GM18907 (cell line): ENCODE measurements around the gene FAM153A.
"Not testable (repeated sequence)": the region's sequence is repeated elsewhere in the genome, so short reads cannot be mapped to it uniquely, and the experiment has no call there.

Experiments used
- ATAC-seq: cut with Tn5 transposase; IDR thresholded peaks from one replicate; pipeline ENCODE4 v1.9.1; 2021; ENCODE audit warnings: mild to moderate bottlenecking, moderate library complexity; ENCODE audit not compliant: unreplicated experiment

Gene FAM153A

GRCh38 chr5:177747354-177747753, 35.3 kb downstream of the FAM153A start:
- ATAC-seq, result not testable (repeated sequence)

GRCh38 chr5:177724858-177725257, 57.8 kb downstream of the FAM153A start:
- not testable (repeated sequence) for ATAC-seq

DNA sequence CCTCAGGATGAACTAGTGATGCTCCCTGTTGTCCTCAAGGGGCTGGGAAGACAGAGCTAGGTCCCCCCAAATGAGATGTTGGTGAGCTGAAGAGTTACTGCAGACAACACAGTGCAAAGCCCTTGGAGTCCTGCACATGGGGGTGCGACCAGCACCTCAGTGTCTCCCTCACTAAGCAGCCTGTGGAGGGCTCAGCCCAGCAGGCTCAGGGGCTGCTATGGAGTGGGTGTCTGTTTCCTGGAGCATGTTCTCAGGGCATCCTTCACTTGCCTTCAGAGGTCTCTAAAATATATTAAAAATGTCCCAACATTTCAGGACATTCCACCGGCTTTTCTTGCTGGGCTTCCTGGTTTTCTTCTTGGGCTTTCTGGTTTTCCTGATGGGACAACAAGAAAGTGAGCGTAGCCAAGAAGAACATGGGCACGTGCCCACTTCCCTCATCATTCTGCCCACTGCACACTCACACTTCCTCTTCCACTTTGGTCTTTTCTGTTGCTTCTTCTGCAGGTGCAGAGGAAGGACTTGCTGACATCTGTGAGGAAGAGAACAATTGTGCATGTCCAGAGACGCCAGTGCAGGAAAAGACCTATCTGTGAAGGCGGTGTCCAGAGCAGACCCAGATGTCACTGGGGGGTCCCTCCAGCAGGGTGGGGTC, 58.7 kb downstream of the FAM153A start:
- ATAC-seq, result not testable (repeated sequence)

DNA sequence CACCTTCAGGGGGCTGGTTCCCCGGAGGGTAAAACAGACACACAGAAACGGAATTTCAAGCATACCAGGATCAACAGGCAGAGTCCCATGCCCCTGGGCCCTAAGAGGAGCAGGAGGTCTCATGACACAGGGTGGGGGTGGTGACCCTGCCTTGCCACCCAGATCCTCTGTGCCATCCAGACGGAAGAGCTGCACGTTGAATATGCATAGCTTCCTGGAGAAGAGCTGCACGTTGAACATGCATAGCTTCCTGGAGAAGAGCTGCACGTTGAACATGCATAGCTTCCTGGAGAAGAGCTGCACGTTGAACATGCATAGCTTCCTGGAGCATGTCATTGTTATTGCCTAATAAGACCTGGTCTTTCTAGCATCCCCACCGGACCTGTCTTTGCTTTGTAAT, 59.9 kb downstream of the FAM153A start:
- ATAC-seq, result not testable (repeated sequence)

- not testable (repeated sequence) for ATAC-seq
Measured at GRCh38 chr5:177719989-177720388, 62.7 kb downstream of the FAM153A start.

DNA sequence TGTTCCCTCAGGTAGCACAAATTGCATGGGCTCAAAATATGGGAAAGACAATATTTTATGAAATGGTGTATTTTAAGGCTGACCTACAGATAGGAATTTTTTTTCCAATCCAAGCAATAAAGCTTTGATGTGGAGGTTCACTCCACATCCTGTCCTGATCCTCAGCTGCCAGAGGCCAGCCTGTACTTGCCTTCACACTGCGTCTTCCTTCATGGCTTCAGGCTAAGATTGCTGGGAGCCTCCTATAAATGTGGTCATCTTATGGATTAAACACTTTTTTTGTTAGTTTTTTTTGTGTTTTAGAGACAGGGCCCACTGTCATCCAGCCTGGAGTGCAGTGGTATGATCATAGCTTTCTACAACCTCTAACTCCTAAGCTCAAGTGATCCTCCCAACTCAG, 67.3 kb downstream of the FAM153A start:
- not testable (repeated sequence) for ATAC-seq

- not testable (repeated sequence) for ATAC-seq
Measured at GRCh38 chr5:177696100-177696499, 86.6 kb downstream of the FAM153A start.

DNA sequence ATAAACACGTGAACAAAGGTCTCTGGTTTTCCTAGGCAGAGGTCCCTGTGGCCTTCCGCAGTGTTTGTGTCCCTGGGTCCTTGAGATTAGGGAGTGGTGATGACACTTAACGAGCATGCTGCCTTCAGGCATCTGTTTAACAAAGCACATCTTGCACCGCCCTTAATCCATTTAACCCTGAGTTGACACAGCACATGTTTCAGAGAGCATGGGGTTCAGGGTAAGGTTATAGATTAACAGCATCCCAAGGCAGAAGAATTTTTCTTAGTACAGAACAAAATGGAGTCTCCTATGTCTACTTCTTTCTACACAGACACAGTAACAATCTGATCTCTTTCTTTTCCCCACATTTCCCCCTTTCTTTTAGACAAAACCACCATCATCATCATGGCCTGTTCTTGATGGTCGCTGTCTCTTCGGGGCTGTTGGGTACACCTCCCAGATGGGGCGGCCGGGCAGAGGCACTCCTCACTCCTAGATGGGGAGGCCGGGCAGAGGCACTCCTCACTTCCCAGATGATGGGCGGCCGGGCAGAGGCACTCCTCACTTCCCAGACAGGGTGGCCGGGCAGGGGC, 87.3 kb downstream of the FAM153A start:
- not testable (repeated sequence) for ATAC-seq

DNA sequence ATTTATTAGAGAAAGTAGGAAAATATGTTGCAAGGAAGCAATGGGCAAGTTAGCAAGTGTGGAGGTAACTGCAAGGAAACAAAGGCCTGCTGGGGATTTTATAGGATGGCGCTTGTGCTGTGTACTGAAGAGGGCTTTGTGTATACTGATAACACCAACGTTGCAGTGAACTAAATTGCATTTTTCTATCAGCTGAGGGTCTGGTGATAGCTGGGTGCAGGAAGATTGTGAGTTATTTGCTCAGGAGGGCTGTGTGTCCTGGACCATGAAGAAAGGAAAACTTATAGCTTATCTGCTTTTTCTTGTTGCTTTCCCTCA, 88.2 kb downstream of the FAM153A start:
- ATAC-seq, result not testable (repeated sequence)

DNA sequence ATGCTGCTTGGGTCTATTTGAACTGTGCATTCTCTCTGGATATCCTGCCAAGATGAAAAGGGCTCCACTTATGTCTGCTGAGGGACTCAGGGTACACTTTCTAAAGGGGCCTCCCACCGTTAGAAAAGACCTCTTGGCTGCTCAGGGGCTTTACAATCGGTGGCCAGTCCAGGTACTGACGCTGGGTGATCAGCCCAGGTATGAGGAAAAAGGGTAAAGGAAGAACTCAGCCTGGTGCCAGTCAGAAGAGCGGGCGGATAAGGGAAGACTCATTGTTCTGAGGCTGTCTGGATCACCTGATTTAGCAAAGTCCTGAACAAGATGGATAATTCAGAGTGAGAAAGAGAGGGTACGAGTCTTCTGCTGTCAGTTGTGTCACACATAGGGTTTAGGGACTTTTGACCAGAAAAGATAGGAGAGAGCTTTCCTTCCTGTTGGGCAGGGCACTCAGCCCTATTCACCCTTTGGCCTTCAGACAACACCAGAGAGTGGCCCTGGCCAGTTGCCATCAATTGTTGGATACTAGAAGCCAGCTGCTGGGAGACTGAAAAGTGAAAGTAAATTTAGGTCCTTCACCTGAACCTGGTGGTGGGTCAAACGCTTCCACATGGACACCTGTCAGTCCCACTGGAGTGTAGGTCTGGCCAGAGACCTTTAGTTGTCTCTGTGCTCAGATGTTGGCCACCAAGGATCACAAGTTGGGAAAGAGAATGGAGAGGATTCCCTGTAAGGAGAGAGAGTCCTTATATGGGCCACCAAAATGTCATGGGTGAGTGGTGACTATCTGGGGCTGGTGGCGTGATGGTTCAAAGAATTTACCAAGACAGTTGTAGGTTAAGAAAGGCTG, 88.8 kb downstream of the FAM153A start:
- not testable (repeated sequence) for ATAC-seq

DNA sequence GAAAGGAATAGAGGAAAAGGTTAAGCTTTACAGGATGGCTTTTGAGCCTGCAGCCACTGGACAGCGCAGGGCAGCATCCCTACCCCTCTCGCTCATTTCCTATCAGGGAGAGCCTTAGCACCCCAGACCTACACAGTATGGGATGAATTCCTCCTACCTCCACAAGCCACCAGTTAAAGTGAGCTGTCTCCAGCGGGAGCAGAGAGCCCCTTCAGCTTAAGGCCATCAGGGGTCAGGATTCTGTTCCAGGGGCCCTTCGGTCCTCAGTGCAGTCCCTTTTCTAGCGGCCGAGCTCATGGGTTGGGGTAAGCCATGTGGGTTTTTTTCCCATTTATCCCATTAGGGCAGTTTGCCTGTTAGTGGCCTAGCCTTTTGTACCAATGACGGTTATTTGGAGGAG, 89.7 kb downstream of the FAM153A start:
- ATAC-seq, result not testable (repeated sequence)

DNA sequence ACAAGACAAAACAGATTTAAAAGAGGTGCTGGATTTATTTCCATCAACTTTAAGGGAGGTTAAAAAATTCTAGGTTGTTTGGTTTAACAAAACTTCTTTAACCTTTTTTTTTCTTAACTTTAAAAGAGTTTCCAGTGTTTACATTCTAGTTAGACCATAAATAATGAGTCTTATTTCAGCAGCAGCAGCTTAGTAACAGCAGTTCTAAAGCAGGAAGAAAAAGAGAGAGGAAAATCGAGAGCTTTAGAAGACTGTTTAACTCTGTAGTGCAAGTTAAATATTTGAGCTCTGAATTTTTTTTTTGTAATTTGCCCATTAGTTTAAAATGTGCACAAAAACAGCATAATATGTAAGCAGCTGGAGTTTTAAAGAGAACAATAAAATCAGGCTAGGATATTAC, 90.2 kb downstream of the FAM153A start:
- not testable (repeated sequence) for ATAC-seq

DNA sequence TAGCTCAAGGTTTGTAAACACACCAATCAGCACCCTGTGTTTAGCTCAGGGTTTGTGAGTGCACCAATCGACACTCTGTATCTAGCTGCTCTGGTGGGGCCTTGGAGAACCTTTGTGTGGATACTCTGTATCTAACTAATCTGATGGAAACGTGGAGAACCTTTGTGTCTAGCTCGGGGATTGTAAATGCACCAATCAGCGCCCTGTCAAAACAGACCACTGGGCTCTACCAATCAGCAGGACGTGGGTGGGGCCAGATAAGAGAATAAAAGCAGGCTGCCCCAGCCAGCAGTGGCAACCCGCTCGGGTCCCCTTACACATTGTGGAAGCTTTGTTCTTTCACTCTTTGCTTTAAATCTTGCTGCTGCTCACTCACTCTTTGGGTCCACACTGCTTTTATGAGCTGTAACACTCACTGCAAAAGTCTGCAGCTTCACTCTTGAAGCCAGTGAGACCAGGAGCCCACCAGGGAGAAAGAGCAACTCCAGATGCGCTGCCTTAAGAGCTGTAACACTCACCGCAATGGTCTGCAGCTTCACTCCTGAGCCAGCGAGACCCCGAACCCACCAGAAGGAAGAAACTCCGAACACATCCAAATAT, 93.6 kb downstream of the FAM153A start:
- ATAC-seq, result not testable (repeated sequence)

DNA sequence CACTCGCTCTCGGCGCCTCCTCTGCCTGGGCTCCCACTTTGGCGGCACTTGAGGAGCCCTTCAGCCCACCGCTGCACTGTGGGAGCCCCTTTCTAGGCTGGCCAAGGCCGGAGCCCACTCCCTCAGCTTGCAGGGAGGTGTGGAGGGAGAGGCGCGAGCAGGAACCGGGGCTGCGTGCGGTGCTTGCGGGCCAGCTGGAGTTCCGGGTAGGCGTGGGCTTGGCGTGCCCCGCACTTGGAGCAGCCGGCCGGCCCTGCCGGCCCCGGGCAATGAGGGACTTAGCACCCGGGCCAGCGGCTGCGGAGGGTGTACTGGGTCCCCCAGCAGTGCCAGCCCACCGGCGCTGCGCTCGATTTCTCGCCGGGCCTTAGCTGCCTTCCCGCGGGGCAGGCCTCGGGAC, 94.6 kb downstream of the FAM153A start:
- not testable (repeated sequence) for ATAC-seq

DNA sequence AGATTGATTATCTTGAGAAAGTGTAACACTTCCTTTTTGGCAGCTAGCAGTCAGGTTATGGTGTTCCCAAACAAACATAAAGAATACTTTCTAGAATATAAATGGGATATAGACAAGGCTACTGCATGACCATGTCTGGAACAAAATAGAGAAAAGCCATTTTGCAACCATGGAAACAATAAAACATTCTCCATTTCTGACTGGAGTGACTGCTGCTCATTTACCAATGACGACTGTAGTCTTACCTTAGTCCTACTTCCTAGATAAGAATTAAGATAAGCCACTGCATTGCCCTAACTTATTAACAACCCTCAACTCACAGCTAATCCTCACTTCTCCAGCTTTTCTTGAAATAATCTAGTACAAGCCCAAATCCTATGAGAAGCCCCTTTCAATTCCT, 100.8 kb downstream of the FAM153A start:
- ATAC-seq, result not testable (repeated sequence)
